ENCODE results near the gene HSP90B1. TPM values are rescaled to one million over a fixed set of nuclear protein-coding genes. Genes with fewer than 3 reads are reported as not detected.

HSP90B1 gene
- polyA plus RNA-seq, 3 donors from 2014 or later, result 192 to 349 (median 263) TPM

- H3K27me3 Mint-ChIP-seq (ENCODE audit: low read depth in 3 of 3), result peaks cover 0 to 3% (median 2%) of the 10 kb centered on the region in 3 donors
- DNase-seq, result no peak
- H3K4me3 Mint-ChIP-seq, result no peak overlapping the region
- peak overlapping the region in 3 of 6 donors; percentile 17 to 28 (median 26) for H3K27ac Mint-ChIP-seq
- H3K36me3 Mint-ChIP-seq, result peaks cover 17 to 71% (median 38%) of the 10 kb centered on the region in 3 donors
- H3K4me1 Mint-ChIP-seq, result peaks cover 4 to 20% of the 10 kb centered on the region in 2 donors
- H3K9me3 Mint-ChIP-seq, result no peaks in the 10 kb centered on the region
These were observed 17.8 kb downstream of the HSP90B1 start for GRCh38 chr12:103947871-103948555.

GRCh38 chr12:103948746-103949406 lies 18.7 kb downstream of the HSP90B1 start:
- DNase-seq, result no peak
- peaks cover 4 to 28% of the 10 kb centered on the region in 2 donors for H3K4me1 Mint-ChIP-seq
- no peak overlapping the region for H3K4me3 Mint-ChIP-seq
- peak overlapping the region in 2 of 6 donors; percentile 9 to 26 for H3K27ac Mint-ChIP-seq
- no peaks in the 10 kb centered on the region for H3K9me3 Mint-ChIP-seq
- peaks cover 11 to 65% (median 33%) of the 10 kb centered on the region in 3 donors for H3K36me3 Mint-ChIP-seq
- H3K27me3 Mint-ChIP-seq (ENCODE audit: low read depth in 3 of 3), result peaks cover 0 to 3% (median 2%) of the 10 kb centered on the region in 3 donors

GRCh38 chr12:103952497-103952896 lies 22.3 kb downstream of the HSP90B1 start:
- H3K36me3 Mint-ChIP-seq, result peaks cover 5 to 36% (median 20%) of the 10 kb centered on the region in 3 donors
- DNase-seq, result no peak
- peak overlapping the region in 5 of 6 donors; percentile 4 to 66 (median 10) for H3K27ac Mint-ChIP-seq
- no peaks in the 10 kb centered on the region for H3K9me3 Mint-ChIP-seq
- H3K27me3 Mint-ChIP-seq (ENCODE audit: low read depth in 3 of 3), result peaks cover 5 to 10% (median 7%) of the 10 kb centered on the region in 3 donors
- H3K4me3 Mint-ChIP-seq, result no peak overlapping the region
- peaks cover 31 to 58% of the 10 kb centered on the region in 2 donors for H3K4me1 Mint-ChIP-seq

- peaks cover 33 to 71% of the 10 kb centered on the region in 2 donors for H3K4me1 Mint-ChIP-seq
- H3K27ac Mint-ChIP-seq, result peak overlapping the region; percentile 99 to 100 (median 99)
- H3K36me3 Mint-ChIP-seq, result peaks cover 3 to 12% (median 4%) of the 10 kb centered on the region in 3 donors
- H3K9me3 Mint-ChIP-seq, result no peaks in the 10 kb centered on the region
- H3K27me3 Mint-ChIP-seq (ENCODE audit: low read depth in 3 of 3), result peaks cover 7 to 10% (median 9%) of the 10 kb centered on the region in 3 donors
- peak overlapping the region; percentile 97 to 99 (median 99) for H3K4me3 Mint-ChIP-seq
- DNase-seq, result no peak
These were observed 25.8 kb downstream of the HSP90B1 start for GRCh38 chr12:103955811-103956508.

- H3K27ac Mint-ChIP-seq, result peak overlapping the region; percentile 99 to 100 (median 99)
- peaks cover 33 to 71% of the 10 kb centered on the region in 2 donors for H3K4me1 Mint-ChIP-seq
- no peaks in the 10 kb centered on the region for H3K9me3 Mint-ChIP-seq
- peaks cover 7 to 10% (median 9%) of the 10 kb centered on the region in 3 donors for H3K27me3 Mint-ChIP-seq (ENCODE audit: low read depth in 3 of 3)
- H3K36me3 Mint-ChIP-seq, result peaks cover 3 to 10% (median 4%) of the 10 kb centered on the region in 3 donors
- peak overlapping the region; percentile 97 to 99 (median 99) for H3K4me3 Mint-ChIP-seq
- no peak for DNase-seq
These were observed 26.4 kb downstream of the HSP90B1 start for GRCh38 chr12:103956509-103957027.

- H3K36me3 Mint-ChIP-seq, result peaks cover 0 to 2% (median 0%) of the 10 kb centered on the region in 3 donors
- no peak for DNase-seq
- H3K27ac Mint-ChIP-seq, result peak overlapping the region; percentile 99 to 100 (median 99)
- no peaks in the 10 kb centered on the region for H3K9me3 Mint-ChIP-seq
- H3K4me3 Mint-ChIP-seq, result peak overlapping the region; percentile 97 to 99 (median 99)
- peaks cover 29 to 57% of the 10 kb centered on the region in 2 donors for H3K4me1 Mint-ChIP-seq
- H3K27me3 Mint-ChIP-seq (ENCODE audit: low read depth in 3 of 3), result peaks cover 7 to 10% (median 9%) of the 10 kb centered on the region in 3 donors
These were observed 27.7 kb downstream of the HSP90B1 start for GRCh38 chr12:103957865-103958388.

GRCh38 chr12:103958621-103959020 lies 28.4 kb downstream of the HSP90B1 start:
- peaks cover 29 to 54% of the 10 kb centered on the region in 2 donors for H3K4me1 Mint-ChIP-seq
- H3K36me3 Mint-ChIP-seq, result no peaks in the 10 kb centered on the region
- H3K4me3 Mint-ChIP-seq, result peak overlapping the region in 3 of 5 donors; percentile 46 to 61 (median 54)
- no peaks in the 10 kb centered on the region for H3K9me3 Mint-ChIP-seq
- no peak for DNase-seq
- peak overlapping the region; percentile 51 to 88 (median 71) for H3K27ac Mint-ChIP-seq
- H3K27me3 Mint-ChIP-seq (ENCODE audit: low read depth in 3 of 3), result peaks cover 7 to 10% (median 9%) of the 10 kb centered on the region in 3 donors

GRCh38 chr12:103960616-103961227 lies 30.5 kb downstream of the HSP90B1 start:
- H3K9me3 Mint-ChIP-seq, result no peaks in the 10 kb centered on the region
- peaks cover 31 to 52% of the 10 kb centered on the region in 2 donors for H3K4me1 Mint-ChIP-seq
- H3K36me3 Mint-ChIP-seq, result no peaks in the 10 kb centered on the region
- no peak overlapping the region for H3K4me3 Mint-ChIP-seq
- no peak for DNase-seq
- peak overlapping the region in 2 of 6 donors; percentile 9 to 36 for H3K27ac Mint-ChIP-seq
- H3K27me3 Mint-ChIP-seq (ENCODE audit: low read depth in 3 of 3), result peaks cover 12 to 14% (median 13%) of the 10 kb centered on the region in 3 donors

GRCh38 chr12:103962493-103962892 lies 32.3 kb downstream of the HSP90B1 start:
- Mint-ChIP-seq H3K36me3 (no peaks in the 10 kb centered on the region), H3K27ac (peak overlapping the region in 2 of 6 donors; percentile 25 to 51), H3K9me3 (no peaks in the 10 kb centered on the region), H3K27me3 (ENCODE audit: low read depth in 3 of 3) (peaks cover 6 to 12% (median 7%) of the 10 kb centered on the region in 3 donors), H3K4me3 (no peak overlapping the region), H3K4me1 (peaks cover 27 to 52% of the 10 kb centered on the region in 2 donors)
- no peak for DNase-seq

GRCh38 chr12:103964805-103965204 lies 34.6 kb downstream of the HSP90B1 start:
- H3K27me3 Mint-ChIP-seq (ENCODE audit: low read depth in 3 of 3), result peaks cover 5 to 11% (median 5%) of the 10 kb centered on the region in 3 donors
- H3K4me1 Mint-ChIP-seq, result peaks cover 40 to 61% of the 10 kb centered on the region in 2 donors
- DNase-seq, result no peak

GRCh38 chr12:103965255-103965589 lies 35.0 kb downstream of the HSP90B1 start:
- Mint-ChIP-seq H3K36me3 (no peaks in the 10 kb centered on the region), H3K4me1 (peaks cover 40 to 62% of the 10 kb centered on the region in 2 donors), H3K4me3 (peak overlapping the region; percentile 98 to 99 (median 99)), H3K9me3 (no peaks in the 10 kb centered on the region), H3K27ac (peak overlapping the region; percentile 98 to 100 (median 100)), H3K27me3 (ENCODE audit: low read depth in 3 of 3) (peaks cover 5 to 11% (median 5%) of the 10 kb centered on the region in 3 donors)
- DNase-seq, result no peak

More at GRCh38 chr12:103964805-103965204, 34.6 kb downstream of the HSP90B1 start:
- Mint-ChIP-seq H3K36me3 (no peaks in the 10 kb centered on the region), H3K4me3 (peak overlapping the region; percentile 98 to 99 (median 99)), H3K9me3 (no peaks in the 10 kb centered on the region), H3K27ac (peak overlapping the region; percentile 98 to 100 (median 100))

GRCh38 chr12:103965590-103966504 lies 35.6 kb downstream of the HSP90B1 start, which contains the start of gene TDG:
TSS of gene TDG (plus strand) at chr12:103965872. CDS start at chr12:103966038, 166 bp downstream.
- no peaks in the 10 kb centered on the region for H3K9me3 Mint-ChIP-seq
- no peaks in the 10 kb centered on the region for H3K36me3 Mint-ChIP-seq
- DNase-seq, result peak; percentile 97 to 98 (median 98)
- peaks cover 40 to 64% of the 10 kb centered on the region in 2 donors for H3K4me1 Mint-ChIP-seq
- H3K4me3 Mint-ChIP-seq, result peak within 1 kb of the TSS; percentile 98 to 99 (median 99)
- H3K27me3 Mint-ChIP-seq (ENCODE audit: low read depth in 3 of 3), result peaks cover 5 to 11% (median 5%) of the 10 kb centered on the region in 3 donors
- peak within 1 kb of the TSS; percentile 98 to 100 (median 100) for H3K27ac Mint-ChIP-seq
